ENCODE data around the gene SPATS2. TPM values are rescaled to one million over a fixed set of nuclear protein-coding genes. Genes with fewer than 3 reads are reported as not detected.
A peak's percentile ranks its signal among the peaks of the same experiment; 100 is the strongest.
"Not testable (repeated sequence)": the region's sequence is repeated elsewhere in the genome, so short reads cannot be mapped to it uniquely, and the experiment has no call there.

Gene SPATS2
- 15.0 and 16.8 TPM in 2 replicates for total RNA-seq

GRCh38 chr12:49367381-49368239, at the start of gene SPATS2:
Gene SPATS2 (plus strand): TSS chr12:49367462. CDS start chr12:49461013, 93,551 bp downstream.
- DNase-seq (ENCODE audit: low read depth in 2 of 2): peak; percentile 17 to 59

DNA sequence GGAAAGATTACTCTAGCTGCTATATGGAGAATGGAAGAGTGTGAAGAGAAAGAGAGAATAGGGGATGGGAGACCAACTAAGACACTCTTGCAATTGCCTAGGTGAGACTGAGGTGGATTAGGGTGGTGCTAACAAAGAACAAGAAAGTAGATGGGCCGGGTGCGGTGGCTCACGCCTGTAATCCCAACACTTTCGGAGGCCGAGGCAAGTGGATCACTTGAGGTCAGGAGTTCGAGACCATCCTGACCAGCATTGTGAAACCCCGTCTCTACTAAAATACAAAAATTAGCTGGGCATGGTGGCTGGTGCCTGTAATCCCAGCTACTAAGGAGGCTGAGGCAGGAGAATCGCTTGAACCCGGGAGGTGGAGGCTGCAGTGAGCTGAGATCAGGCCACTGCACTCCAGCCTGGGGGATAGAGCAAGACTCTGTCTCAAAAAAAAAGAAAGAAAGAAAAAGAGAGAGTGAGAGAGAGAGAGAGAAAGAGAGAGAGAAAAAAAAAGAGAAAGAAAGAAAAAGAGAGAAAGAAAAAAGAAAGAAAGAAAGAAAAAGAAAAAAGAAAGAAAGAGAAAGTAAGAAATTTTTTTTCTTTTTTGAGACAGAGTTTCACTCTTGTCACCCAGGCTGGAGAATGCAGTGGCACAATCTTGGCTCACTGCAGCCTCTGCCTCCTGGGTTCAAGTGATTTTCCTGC, 46.7 kb upstream of the SPATS2 start:
- not testable (repeated sequence) for DNase-seq (ENCODE audit: low read depth in 2 of 2)

- DNase-seq (ENCODE audit: low read depth in 2 of 2): no peak
Measured at GRCh38 chr12:49322367-49322707, 44.9 kb upstream of the SPATS2 start.

GRCh38 chr12:49322708-49323523, 44.3 kb upstream of the SPATS2 start, which contains the start of gene TROAP:
Gene TROAP (plus strand): TSS chr12:49323255. CDS start chr12:49323609, 354 bp downstream.
- DNase-seq (ENCODE audit: low read depth in 2 of 2): peak; percentile 96 to 98

- no peak for DNase-seq (ENCODE audit: low read depth in 2 of 2)
Measured at GRCh38 chr12:49323524-49324097, 43.7 kb upstream of the SPATS2 start.

DNA sequence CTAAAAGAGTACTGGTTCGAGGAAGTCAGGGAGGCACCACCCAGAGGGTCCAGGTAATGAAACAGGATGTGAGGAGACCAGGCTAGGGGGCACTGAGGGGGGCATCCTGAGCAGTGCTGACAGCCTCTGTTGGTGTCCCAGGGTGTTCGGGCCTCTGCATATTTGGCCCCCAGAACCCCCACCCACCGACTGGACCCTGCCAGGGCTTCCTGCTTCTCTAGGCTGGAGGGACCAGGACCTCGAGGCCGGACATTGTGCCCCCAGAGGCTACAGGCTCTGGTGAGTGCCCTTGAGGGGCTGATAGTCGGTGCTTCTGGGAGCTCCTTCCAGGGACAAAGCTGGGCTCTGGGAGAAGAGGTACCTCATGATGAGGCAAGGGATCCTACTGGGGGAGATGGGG, 41.7 kb upstream of the SPATS2 start:
- DNase-seq (ENCODE audit: low read depth in 2 of 2): no peak

- DNase-seq (ENCODE audit: low read depth in 2 of 2): no peak
Measured at GRCh38 chr12:49327368-49327767, 39.9 kb upstream of the SPATS2 start.

- no peak for DNase-seq (ENCODE audit: low read depth in 2 of 2)
Measured at GRCh38 chr12:49327887-49328286, 39.4 kb upstream of the SPATS2 start.

DNA sequence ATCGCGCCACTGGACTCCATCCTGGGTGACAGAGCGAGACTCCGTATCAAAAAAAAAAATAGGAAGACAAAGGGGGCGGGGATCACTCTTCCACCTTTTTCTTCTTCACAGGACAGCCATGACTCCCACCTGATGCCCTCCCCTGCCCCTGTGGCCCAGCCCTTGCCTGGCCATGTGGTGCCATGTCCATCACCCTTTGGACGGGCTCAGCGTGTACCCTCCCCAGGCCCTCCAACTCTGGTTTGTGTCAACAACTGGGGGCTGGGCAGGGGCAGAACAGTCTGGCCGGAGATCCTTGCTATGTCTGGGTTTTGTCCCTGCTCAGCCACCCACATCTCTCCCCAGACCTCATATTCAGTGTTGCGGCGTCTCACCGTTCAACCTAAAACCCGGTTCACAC, 38.4 kb upstream of the SPATS2 start:
- no peak for DNase-seq (ENCODE audit: low read depth in 2 of 2)

GRCh38 chr12:49330032-49330619, 37.1 kb upstream of the SPATS2 start:
- no peak for DNase-seq (ENCODE audit: low read depth in 2 of 2)

DNA sequence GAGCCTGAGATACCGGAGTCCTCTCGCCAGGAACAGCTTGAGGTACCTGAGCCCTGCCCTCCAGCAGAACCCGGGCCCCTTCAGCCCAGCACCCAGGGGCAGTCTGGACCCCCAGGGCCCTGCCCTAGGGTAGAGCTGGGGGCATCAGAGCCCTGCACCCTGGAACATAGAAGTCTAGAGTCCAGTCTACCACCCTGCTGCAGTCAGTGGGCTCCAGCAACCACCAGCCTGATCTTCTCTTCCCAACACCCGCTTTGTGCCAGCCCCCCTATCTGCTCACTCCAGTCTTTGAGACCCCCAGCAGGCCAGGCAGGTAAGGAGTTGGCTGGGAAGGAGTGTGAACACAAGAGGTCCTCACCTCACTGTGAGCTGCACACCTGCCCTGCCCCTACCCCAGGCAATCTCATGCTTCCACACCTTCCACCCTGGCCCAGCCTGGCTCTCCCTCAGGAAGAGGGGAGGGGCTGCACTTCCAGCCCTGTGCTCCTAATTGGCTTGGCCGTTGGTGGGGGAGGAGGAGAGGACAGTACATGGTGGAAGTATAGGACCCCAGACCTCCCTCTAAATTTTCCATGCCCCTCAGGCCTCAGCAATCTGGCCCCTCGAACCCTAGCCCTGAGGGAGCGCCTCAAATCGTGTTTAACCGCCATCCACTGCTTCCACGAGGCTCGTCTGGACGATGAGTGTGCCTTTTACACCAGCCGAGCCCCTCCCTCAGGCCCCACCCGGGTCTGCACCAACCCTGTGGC, 36.5 kb upstream of the SPATS2 start:
- no peak for DNase-seq (ENCODE audit: low read depth in 2 of 2)

- peak; percentile 68 to 83 for DNase-seq (ENCODE audit: low read depth in 2 of 2)
Measured at GRCh38 chr12:49331380-49332222, 35.7 kb upstream of the SPATS2 start.

DNA sequence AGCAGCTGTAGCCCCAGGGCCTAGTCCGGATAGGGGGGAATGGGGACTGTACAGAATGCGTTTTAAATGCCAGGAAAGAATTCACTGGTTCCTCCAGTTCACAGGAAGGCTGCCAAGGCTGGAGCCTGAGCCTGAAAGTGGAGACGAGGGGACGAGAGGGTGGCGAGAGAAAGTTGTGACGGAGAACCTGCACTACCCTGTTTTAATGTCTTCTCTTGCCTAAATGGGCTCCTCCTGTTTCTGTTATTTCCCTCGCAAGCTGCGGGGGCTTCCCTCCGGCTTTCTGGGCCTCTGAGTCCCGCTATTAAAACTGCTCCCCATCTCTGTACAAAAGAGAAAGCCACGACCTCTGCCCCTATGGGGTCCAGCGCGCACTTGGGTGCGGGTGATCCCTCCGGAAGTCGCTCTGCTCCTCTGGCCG, 34.8 kb upstream of the SPATS2 start:
- DNase-seq (ENCODE audit: low read depth in 2 of 2): no peak

DNA sequence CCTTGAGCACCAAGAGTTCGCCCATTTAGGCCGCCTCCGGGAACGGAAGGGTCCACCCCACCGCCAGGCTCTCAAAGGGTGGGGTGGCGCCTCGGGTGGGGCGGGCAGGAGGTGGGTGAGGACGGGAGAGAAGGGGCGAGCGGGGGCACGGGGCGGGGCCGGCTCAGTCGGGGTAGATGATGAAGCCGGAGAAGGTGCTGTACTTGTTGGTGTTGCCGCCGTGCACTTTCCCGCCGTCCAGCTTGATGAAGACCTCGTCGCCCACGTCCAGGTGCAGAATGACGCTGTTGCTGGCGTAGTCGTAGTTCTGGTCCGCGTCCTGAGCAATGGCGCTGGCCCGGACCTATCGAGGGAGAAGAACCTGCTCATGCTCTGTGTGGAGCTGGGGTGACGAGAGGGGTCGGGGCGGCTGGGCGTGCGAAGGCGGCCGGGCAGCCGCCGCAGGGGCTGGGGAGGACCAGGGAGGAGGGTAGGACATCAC, 34.3 kb upstream of the SPATS2 start:
- DNase-seq (ENCODE audit: low read depth in 2 of 2): no peak

- DNase-seq (ENCODE audit: low read depth in 2 of 2): not testable (repeated sequence)
Measured at GRCh38 chr12:49333778-49334177, 33.5 kb upstream of the SPATS2 start.

DNA sequence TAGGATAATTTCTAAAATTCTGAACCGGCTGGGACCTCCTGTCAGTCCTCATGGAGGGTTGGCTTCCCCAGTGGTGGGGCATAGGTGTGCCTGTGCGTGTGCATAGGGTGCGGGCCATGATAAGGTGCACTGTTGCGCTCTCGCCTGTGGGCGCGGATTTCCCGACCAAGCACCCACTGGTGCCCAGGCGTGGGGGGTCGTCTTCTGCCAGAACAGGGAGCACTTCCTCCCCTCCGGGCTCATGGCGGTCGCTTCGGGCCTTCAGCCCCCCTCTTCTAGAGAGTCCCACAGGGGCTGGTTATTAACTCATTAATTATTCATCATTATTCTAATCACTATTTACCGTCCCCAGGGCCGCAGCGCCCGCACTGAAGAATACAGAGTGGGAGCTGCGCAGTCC, 33.0 kb upstream of the SPATS2 start:
- DNase-seq (ENCODE audit: low read depth in 2 of 2): no peak

GRCh38 chr12:49334681-49335080, 32.6 kb upstream of the SPATS2 start:
- DNase-seq (ENCODE audit: low read depth in 2 of 2): no peak

DNA sequence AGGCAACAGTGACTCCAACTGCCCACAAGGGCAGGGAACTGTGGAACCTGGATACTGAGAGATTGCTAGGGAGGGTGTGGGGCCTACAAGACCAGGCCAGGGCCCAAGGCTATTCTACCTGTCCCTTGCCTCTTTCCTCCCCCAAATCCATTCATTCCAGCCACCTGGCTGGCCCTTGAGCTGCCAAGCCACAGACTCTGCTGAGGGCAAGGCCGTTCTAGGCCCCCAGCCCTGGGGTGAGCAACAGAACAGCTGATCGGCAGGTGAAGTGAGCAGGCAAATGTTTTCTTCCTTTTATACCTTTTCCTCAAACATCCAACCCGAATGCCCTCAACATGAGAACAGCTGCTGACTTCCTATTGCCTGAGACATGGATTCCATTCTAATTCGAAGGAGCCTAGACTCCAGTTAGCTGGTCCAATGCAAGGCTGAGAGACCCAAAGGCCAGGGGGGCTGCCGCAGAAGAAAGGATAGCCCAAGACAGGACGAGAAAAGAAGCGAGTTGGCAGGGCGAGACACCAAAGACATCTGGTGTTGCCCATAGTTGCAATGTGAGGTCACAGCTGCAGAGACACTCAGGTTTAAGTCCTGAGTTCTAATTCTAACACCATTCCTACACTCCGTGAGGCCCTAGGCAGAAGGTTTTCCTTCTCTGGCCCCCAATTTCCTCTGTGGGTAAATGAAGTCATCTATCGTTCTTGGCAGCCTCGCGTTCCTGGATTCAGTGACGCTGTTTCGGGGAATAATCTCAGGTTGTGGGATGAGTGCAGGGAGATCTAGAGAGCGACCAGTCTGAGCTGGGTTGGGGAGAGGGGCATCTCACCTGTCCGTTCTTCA, 31.9 kb upstream of the SPATS2 start:
- no peak for DNase-seq (ENCODE audit: low read depth in 2 of 2)

Data from dermis microvascular lymphatic vessel endothelial cell (primary cell).